PC-3 (cell line): Measurements from ENCODE around the gene PRKCD. TPM values are rescaled to one million over a fixed set of nuclear protein-coding genes. Genes with fewer than 3 reads are reported as not detected.

Experiments
- ATAC-seq: fragments of 200-7000 bp; cut with Tn5 transposase; 2 replicates; pipeline ENCODE4 v1.9.1; 2020; ENCODE audit warnings: mild to moderate bottlenecking, moderate library complexity
- BruUV-seq: library from RNA; stranded (reverse); fragments of 400-500 nt; replicated peaks from 2 replicates; lab custom pipeline; 2021; lab: Mats Ljungman, UMichigan
- CTCF ChIA-PET: fragments of 300-600 bp; sonication (Branson Sonifier 250); formaldehyde crosslinking; loops from one replicate; lab custom pipeline; 2022; ENCODE audit warnings: antibody characterized with exemption; lab: Charles Lee
- POLR2A ChIA-PET: fragments of 300-600 bp; sonication (Branson Sonifier 250); formaldehyde crosslinking; loops from one replicate; lab custom pipeline; 2022; ENCODE audit warnings: antibody characterized with exemption; ENCODE audit not compliant: unreplicated experiment; lab: Charles Lee
- DNase-seq: peaks from one replicate; pipeline ENCODE4 v3.0.0-alpha.2; 2015
- H2AFZ ChIP-seq: fragments of 300-600 bp; sonication (generic); 2 replicates; pipeline ENCODE4 v1.6.0; 2016; ENCODE audit warnings: antibody characterized with exemption, low read length
- H3F3A ChIP-seq: fragments of 300-600 bp; sonication (generic); one replicate; pipeline ENCODE4 v1.6.0; 2017; ENCODE audit warnings: antibody characterized with exemption, low read length, control low read depth, mild to moderate bottlenecking; ENCODE audit not compliant: unreplicated experiment
- H3K27ac ChIP-seq: fragments of 300-600 bp; sonication (generic); 2 replicates; pipeline ENCODE4 v1.5.1; 2016; ENCODE audit warnings: mild to moderate bottlenecking, low read length
- H3K27me3 ChIP-seq: fragments of 300-600 bp; sonication (generic); 2 replicates; pipeline ENCODE4 v1.6.1; 2016; ENCODE audit warnings: low read length, mixed read lengths
- H3K36me3 ChIP-seq: fragments of 300-600 bp; sonication (generic); 2 replicates; pipeline ENCODE4 v1.6.1; 2016; ENCODE audit warnings: low read depth, mixed run types, low read length, mixed read lengths
- H3K4me1 ChIP-seq: fragments of 300-600 bp; sonication (generic); 2 replicates; pipeline ENCODE4 v1.5.1; 2016; ENCODE audit warnings: low read length; ENCODE audit not compliant: insufficient read depth
- H3K4me2 ChIP-seq: fragments of 300-600 bp; sonication (generic); 2 replicates; pipeline ENCODE4 v1.6.0; 2016; ENCODE audit warnings: low read length
- H3K4me3 ChIP-seq: fragments of 300-600 bp; sonication (generic); 2 replicates; pipeline ENCODE4 v1.5.1; 2016; ENCODE audit warnings: mild to moderate bottlenecking, low read length, mixed read lengths
- H3K79me2 ChIP-seq: fragments of 300-600 bp; sonication (generic); 2 replicates; pipeline ENCODE4 v1.6.1; 2017; ENCODE audit warnings: low read length, mixed read lengths
- H3K9ac ChIP-seq: fragments of 300-600 bp; sonication (generic); 2 replicates; pipeline ENCODE4 v1.6.0; 2016; ENCODE audit warnings: mild to moderate bottlenecking, low read length
- H3K9me2 ChIP-seq: fragments of 300-600 bp; sonication (generic); replicated peaks from 2 replicates; pipeline ENCODE4 v1.6.1; 2016; ENCODE audit warnings: mixed run types, low read length, mixed read lengths
- H3K9me3 ChIP-seq: fragments of 300-600 bp; sonication (generic); 2 replicates; pipeline ENCODE4 v1.6.1; 2016; ENCODE audit warnings: low read length, mixed read lengths
- H4K20me1 ChIP-seq: fragments of 300-600 bp; sonication (generic); 2 replicates; pipeline ENCODE4 v1.6.1; 2016; ENCODE audit warnings: low read length, mixed read lengths
- EZH2 ChIP-seq: fragments of 300-600 bp; sonication (generic); IDR thresholded peaks from one replicate; pipeline ENCODE4 v1.6.1; 2017; ENCODE audit warnings: antibody characterized with exemption, mild to moderate bottlenecking, low read length; ENCODE audit not compliant: unreplicated experiment
- EZH2phosphoT487 ChIP-seq: fragments of 300-600 bp; sonication (generic); IDR thresholded peaks from 2 replicates; pipeline ENCODE4 v1.6.1; 2018; ENCODE audit warnings: mild to moderate bottlenecking, antibody characterized with exemption, low read length, borderline replicate concordance
- intact Hi-C: fragments of 100-400 bp; cut with micrococcal nuclease; formaldehyde crosslinking; loops from 2 replicates; pipeline ENCODE4 v1.9.0; 2023
- total RNA-seq: library from RNA; depleted of rRNA; stranded (reverse); fragments of >200 nt; gene quantifications from 2 replicates; pipeline ENCODE4 v1.2.3, GENCODE V29; 2014
- TF ChIP-seq, protein P1 (sequence below): fragments of 300-600 bp; sonication (generic); conservative IDR thresholded peaks from 2 replicates; pipeline ENCODE4 v1.5.1; 2017; ENCODE audit warnings: antibody characterized with exemption, low read depth, mild to moderate bottlenecking, low read length

PRKCD gene
- total RNA-seq, 1 experiment from 2014 or later = 7.8 TPM

DNA sequence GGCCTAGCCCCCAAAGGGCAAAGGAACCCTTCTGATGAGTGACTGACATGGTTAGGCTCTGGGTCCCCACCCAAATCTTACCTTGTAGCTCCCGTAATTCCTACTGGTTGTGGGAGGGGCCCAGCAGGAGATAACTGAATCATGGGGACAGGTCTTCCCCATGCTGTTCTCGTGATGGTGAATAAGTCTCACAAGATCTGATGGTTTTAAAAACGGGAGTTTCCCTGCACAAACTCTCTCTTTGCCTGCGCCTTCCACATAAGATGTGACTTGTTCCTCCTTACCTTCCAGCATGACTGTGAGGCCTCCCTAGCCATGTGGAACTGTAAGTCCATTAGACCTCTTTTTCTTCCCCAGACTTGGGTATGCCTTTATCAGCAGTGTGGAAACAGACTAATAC is 77.9 kb downstream of the PRKCD start:
- peak overlapping the region; percentile 32; the same call in 1 of the 2 replicates for H3K9ac ChIP-seq
- H4K20me1 ChIP-seq = peaks cover 28% of the 10 kb centered on the region
- H3F3A ChIP-seq = peaks cover 11% of the 10 kb centered on the region
- DNase-seq (no peak), ATAC-seq (no peak)
- H3K36me3 ChIP-seq = peaks cover 81% of the 10 kb centered on the region
- CTCF ChIA-PET = no interaction called here
- H3K4me3 ChIP-seq = no peak overlapping the region
- TF ChIP-seq, protein P1, sequence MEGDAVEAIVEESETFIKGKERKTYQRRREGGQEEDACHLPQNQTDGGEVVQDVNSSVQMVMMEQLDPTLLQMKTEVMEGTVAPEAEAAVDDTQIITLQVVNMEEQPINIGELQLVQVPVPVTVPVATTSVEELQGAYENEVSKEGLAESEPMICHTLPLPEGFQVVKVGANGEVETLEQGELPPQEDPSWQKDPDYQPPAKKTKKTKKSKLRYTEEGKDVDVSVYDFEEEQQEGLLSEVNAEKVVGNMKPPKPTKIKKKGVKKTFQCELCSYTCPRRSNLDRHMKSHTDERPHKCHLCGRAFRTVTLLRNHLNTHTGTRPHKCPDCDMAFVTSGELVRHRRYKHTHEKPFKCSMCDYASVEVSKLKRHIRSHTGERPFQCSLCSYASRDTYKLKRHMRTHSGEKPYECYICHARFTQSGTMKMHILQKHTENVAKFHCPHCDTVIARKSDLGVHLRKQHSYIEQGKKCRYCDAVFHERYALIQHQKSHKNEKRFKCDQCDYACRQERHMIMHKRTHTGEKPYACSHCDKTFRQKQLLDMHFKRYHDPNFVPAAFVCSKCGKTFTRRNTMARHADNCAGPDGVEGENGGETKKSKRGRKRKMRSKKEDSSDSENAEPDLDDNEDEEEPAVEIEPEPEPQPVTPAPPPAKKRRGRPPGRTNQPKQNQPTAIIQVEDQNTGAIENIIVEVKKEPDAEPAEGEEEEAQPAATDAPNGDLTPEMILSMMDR = no peak
- TF ChIP-seq EZH2phosphoT487 = no peak
- TF ChIP-seq EZH2 = no peak
- H3K4me1 ChIP-seq = peaks cover 33% of the 10 kb centered on the region
- TSS peak; percentile 14 for BruUV-seq
- H2AFZ ChIP-seq = no peak overlapping the region
- H3K27me3 ChIP-seq = no peaks in the 10 kb centered on the region
- H3K9me2 ChIP-seq = no peaks in the 10 kb centered on the region
- no peaks in the 10 kb centered on the region for H3K9me3 ChIP-seq
- H3K4me2 ChIP-seq = peak overlapping the region; percentile 43; the same call in 1 of the 2 replicates
- H3K79me2 ChIP-seq = peaks cover 57% of the 10 kb centered on the region
- POLR2A ChIA-PET = interaction anchor here (0.5 kb wide), 1 partner anchor 51 kb away, joined by 3 read pairs; no protein-coding TSS in a partner anchor
- intact Hi-C loops = loop anchor here (2.0 kb wide), 1 partner anchor 16 kb away; no protein-coding TSS in a partner anchor
- peak overlapping the region; percentile 91 for H3K27ac ChIP-seq

DNA sequence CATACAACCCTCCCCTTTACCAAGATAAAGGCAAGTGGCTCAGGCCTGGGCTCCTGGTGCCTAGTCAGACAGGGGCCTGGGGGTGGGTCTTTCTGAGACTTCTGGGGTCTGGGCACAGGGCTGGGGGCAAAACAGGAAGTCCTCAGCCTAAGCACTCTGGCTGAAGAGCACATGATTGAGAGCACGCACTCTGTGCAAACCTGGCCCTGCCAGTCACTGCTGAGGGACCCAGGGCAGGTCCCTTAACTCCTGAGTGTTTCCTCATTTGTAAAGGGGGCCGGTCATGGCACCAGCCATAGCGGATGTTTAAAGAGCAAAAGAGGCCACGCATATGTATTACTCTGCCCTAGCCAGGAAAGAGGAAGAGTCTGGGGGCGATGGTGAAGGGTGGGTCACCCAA is 78.8 kb downstream of the PRKCD start:
- no peak overlapping the region for H3K4me3 ChIP-seq
- DNase-seq (no peak), ATAC-seq (no peak)
- intact Hi-C loops = loop anchor here (2.0 kb wide), 1 partner anchor 15 kb away; no protein-coding TSS in a partner anchor
- CTCF ChIA-PET = no interaction called here
- peaks cover 66% of the 10 kb centered on the region for H3K79me2 ChIP-seq
- BruUV-seq = no TSS peak
- no peak for TF ChIP-seq EZH2
- TF ChIP-seq, protein P1 = no peak
- TF ChIP-seq EZH2phosphoT487 = no peak
- H3K4me2 ChIP-seq = no peak overlapping the region
- H3K9ac ChIP-seq = no peak overlapping the region
- H2AFZ ChIP-seq = no peak overlapping the region
- peaks cover 33% of the 10 kb centered on the region for H3K4me1 ChIP-seq
- POLR2A ChIA-PET = no interaction called here
- H3K27ac ChIP-seq = 0 out of 2 replicates have a peak overlapping the region, but pooled peaks have one; percentile 91
- no peaks in the 10 kb centered on the region for H3K27me3 ChIP-seq
- peaks cover 11% of the 10 kb centered on the region for H3F3A ChIP-seq
- peaks cover 37% of the 10 kb centered on the region for H4K20me1 ChIP-seq
- no peaks in the 10 kb centered on the region for H3K9me2 ChIP-seq
- H3K36me3 ChIP-seq = peaks cover 80% of the 10 kb centered on the region
- no peaks in the 10 kb centered on the region for H3K9me3 ChIP-seq
